ENCODE data around the gene CLCA2. TPM values are rescaled to one million over a fixed set of nuclear protein-coding genes. Genes with fewer than 3 reads are reported as not detected.

The CLCA2 gene
- polyA plus RNA-seq, 1 donor from 2014 or later: not detected

- Histone ChIP-seq H2AFZ (ENCODE audit: low read depth, low read length) (no peak overlapping the region), H3K9ac (ENCODE audit: low read length) (no peak overlapping the region), H3F3A (ENCODE audit: insufficient read depth, low read length, poor library complexity, severe bottlenecking) (no peaks in the 10 kb centered on the region), H4K20me1 (ENCODE audit: insufficient read depth) (no peaks in the 10 kb centered on the region), H3K36me3 (ENCODE audit: insufficient read depth, low read length) (no peaks in the 10 kb centered on the region), H3K27ac (ENCODE audit: low read length) (no peak overlapping the region), H3K27me3 (ENCODE audit: insufficient read depth, low read depth, low read length) (no peaks in the 10 kb centered on the region), H3K79me2 (replicated peaks; ENCODE audit: insufficient read depth, low read length) (no peaks in the 10 kb centered on the region), H3K4me2 (ENCODE audit: low read length) (no peak overlapping the region), H3K4me3 (ENCODE audit: low read length) (no peak overlapping the region), H3K9me2 (ENCODE audit: insufficient read depth, low read length) (no peaks in the 10 kb centered on the region), H3K9me3 (ENCODE audit: low read length) (no peaks in the 10 kb centered on the region)
- TF ChIP-seq REST (IDR thresholded peaks at IDR 0.05; ENCODE audit: borderline replicate concordance) (no peak), POLR2AphosphoS5 (IDR thresholded peaks at IDR 0.05) (no peak), SMC3 (conservative IDR thresholded peaks at IDR 0.05; ENCODE audit: poor library complexity) (no peak), TAF1 (IDR thresholded peaks at IDR 0.05; ENCODE audit: low read depth) (no peak), RAD21 (conservative IDR thresholded peaks at IDR 0.05) (no peak), EZH2 (IDR thresholded peaks at IDR 0.05; ENCODE audit: borderline replicate concordance, insufficient read depth, low read length, poor library complexity, severe bottlenecking) (no peak), EP300 (conservative IDR thresholded peaks at IDR 0.05; ENCODE audit: poor library complexity, severe bottlenecking) (no peak), CTCF (IDR thresholded peaks at IDR 0.05; ENCODE audit: poor library complexity, severe bottlenecking) (no peak), MXI1 (conservative IDR thresholded peaks at IDR 0.05; ENCODE audit: poor library complexity, severe bottlenecking) (no peak)
These were observed 79.6 kb downstream of the CLCA2 start for GRCh38 chr1:86503406-86504136.

GRCh38 chr1:86504137-86504479 lies 80.1 kb downstream of the CLCA2 start:
- TF ChIP-seq REST (IDR thresholded peaks at IDR 0.05; ENCODE audit: borderline replicate concordance) (no peak), EZH2 (IDR thresholded peaks at IDR 0.05; ENCODE audit: borderline replicate concordance, insufficient read depth, low read length, poor library complexity, severe bottlenecking) (no peak), SMC3 (conservative IDR thresholded peaks at IDR 0.05; ENCODE audit: poor library complexity) (no peak), EP300 (conservative IDR thresholded peaks at IDR 0.05; ENCODE audit: poor library complexity, severe bottlenecking) (no peak), POLR2AphosphoS5 (IDR thresholded peaks at IDR 0.05) (no peak), MXI1 (conservative IDR thresholded peaks at IDR 0.05; ENCODE audit: poor library complexity, severe bottlenecking) (no peak), RAD21 (conservative IDR thresholded peaks at IDR 0.05) (no peak), TAF1 (IDR thresholded peaks at IDR 0.05; ENCODE audit: low read depth) (no peak), CTCF (IDR thresholded peaks at IDR 0.05; ENCODE audit: poor library complexity, severe bottlenecking) (no peak)
- Histone ChIP-seq H3K27ac (ENCODE audit: low read length) (no peak overlapping the region), H3F3A (ENCODE audit: insufficient read depth, low read length, poor library complexity, severe bottlenecking) (no peaks in the 10 kb centered on the region), H3K9me3 (ENCODE audit: low read length) (no peaks in the 10 kb centered on the region), H3K9ac (ENCODE audit: low read length) (no peak overlapping the region), H3K27me3 (ENCODE audit: insufficient read depth, low read depth, low read length) (no peaks in the 10 kb centered on the region), H2AFZ (ENCODE audit: low read depth, low read length) (no peak overlapping the region), H3K79me2 (replicated peaks; ENCODE audit: insufficient read depth, low read length) (no peaks in the 10 kb centered on the region), H3K9me2 (ENCODE audit: insufficient read depth, low read length) (no peaks in the 10 kb centered on the region), H3K4me2 (ENCODE audit: low read length) (no peak overlapping the region), H3K36me3 (ENCODE audit: insufficient read depth, low read length) (no peaks in the 10 kb centered on the region), H3K4me3 (ENCODE audit: low read length) (no peak overlapping the region), H4K20me1 (ENCODE audit: insufficient read depth) (no peaks in the 10 kb centered on the region)

All from neural cell (in vitro differentiated cells).